A549 (cell line): ENCODE measurements around the gene CDAN1.

Experiments
- CBX2 ChIP-seq: fragments of 200-600 bp; sonication (generic); IDR thresholded peaks from 2 replicates; pipeline ENCODE4 v1.6.1; 2016; ENCODE audit warnings: low read depth, mild to moderate bottlenecking, borderline replicate concordance
- CEBPB ChIP-seq, 2 experiments: fragments of >200 bp in 1 of 2; sonication (Bioruptor Twin) in 1 of 2; formaldehyde crosslinking in 1 of 2; IDR thresholded peaks; 2 replicates each; pipeline ENCODE4 v1.6.1; 2012 to 2016
- CHD2 ChIP-seq: fragments of 150-350 bp; IDR thresholded peaks from 2 replicates; pipeline ENCODE4 v1.6.1; 2014; ENCODE audit warnings: low read length; ENCODE audit not compliant: partially characterized antibody
- E2F6 ChIP-seq: IDR thresholded peaks from 2 replicates; pipeline ENCODE4 v1.6.1; 2012; ENCODE audit warnings: low read depth, borderline replicate concordance
- EP300 ChIP-seq, 2 experiments: fragments of >200 bp; sonication (Bioruptor Twin); formaldehyde crosslinking; IDR thresholded peaks; 2 replicates in 1 of 2; 3 replicates in 1 of 2; pipeline ENCODE4 v1.6.1; 2016 to 2017
- GATA3 ChIP-seq: IDR thresholded peaks from 2 replicates; pipeline ENCODE4 v1.6.1; 2012; ENCODE audit warnings: borderline replicate concordance
- KDM1A ChIP-seq: fragments of 200-600 bp; sonication (generic); IDR thresholded peaks from 2 replicates; pipeline ENCODE4 v1.6.1; 2016; ENCODE audit warnings: low read depth, mild to moderate bottlenecking
- MAX ChIP-seq: IDR thresholded peaks from 2 replicates; pipeline ENCODE4 v1.6.1; 2012
- MYC ChIP-seq: IDR thresholded peaks from 2 replicates; pipeline ENCODE4 v1.6.1; 2012; ENCODE audit warnings: mild to moderate bottlenecking, inconsistent platforms, low read length, improper control_type of control experiment, borderline replicate concordance
- POLR2A ChIP-seq: IDR thresholded peaks from 2 replicates; pipeline ENCODE4 v1.6.1; 2012; ENCODE audit warnings: mild to moderate bottlenecking, low read length
- RFX5 ChIP-seq: fragments of 450-650 bp; IDR thresholded peaks from 2 replicates; pipeline ENCODE4 v1.7.1; 2014; ENCODE audit warnings: antibody characterized with exemption, mild to moderate bottlenecking, moderate library complexity
- ZSCAN20 ChIP-seq: fragments of 250-450 bp; sonication (Bioruptor Pico); IDR thresholded peaks from 2 replicates; pipeline ENCODE4 v1.8.0; 2022; ENCODE audit warnings: mild to moderate bottlenecking, moderate library complexity
- TF ChIP-seq, protein P1 (sequence below): fragments of >200 bp; sonication (Bioruptor Twin); formaldehyde crosslinking; IDR thresholded peaks from 3 replicates; pipeline ENCODE4 v1.5.1; 2016
- TF ChIP-seq, protein P2 (sequence below): fragments of 200-600 bp; sonication (generic); IDR thresholded peaks from 2 replicates; pipeline ENCODE4 v1.6.1; 2016; ENCODE audit warnings: antibody characterized with exemption, mild to moderate bottlenecking, moderate library complexity

- TF ChIP-seq, protein P1, sequence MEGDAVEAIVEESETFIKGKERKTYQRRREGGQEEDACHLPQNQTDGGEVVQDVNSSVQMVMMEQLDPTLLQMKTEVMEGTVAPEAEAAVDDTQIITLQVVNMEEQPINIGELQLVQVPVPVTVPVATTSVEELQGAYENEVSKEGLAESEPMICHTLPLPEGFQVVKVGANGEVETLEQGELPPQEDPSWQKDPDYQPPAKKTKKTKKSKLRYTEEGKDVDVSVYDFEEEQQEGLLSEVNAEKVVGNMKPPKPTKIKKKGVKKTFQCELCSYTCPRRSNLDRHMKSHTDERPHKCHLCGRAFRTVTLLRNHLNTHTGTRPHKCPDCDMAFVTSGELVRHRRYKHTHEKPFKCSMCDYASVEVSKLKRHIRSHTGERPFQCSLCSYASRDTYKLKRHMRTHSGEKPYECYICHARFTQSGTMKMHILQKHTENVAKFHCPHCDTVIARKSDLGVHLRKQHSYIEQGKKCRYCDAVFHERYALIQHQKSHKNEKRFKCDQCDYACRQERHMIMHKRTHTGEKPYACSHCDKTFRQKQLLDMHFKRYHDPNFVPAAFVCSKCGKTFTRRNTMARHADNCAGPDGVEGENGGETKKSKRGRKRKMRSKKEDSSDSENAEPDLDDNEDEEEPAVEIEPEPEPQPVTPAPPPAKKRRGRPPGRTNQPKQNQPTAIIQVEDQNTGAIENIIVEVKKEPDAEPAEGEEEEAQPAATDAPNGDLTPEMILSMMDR: no peak
- TF ChIP-seq GATA3: no peak
- no peak for TF ChIP-seq ZSCAN20 (CRISPR knock-in tag)
- TF ChIP-seq E2F6: no peak
- no peak for TF ChIP-seq POLR2A
- TF ChIP-seq CBX2: no peak
- no peak for TF ChIP-seq KDM1A
- TF ChIP-seq CEBPB (IDR thresholded peaks at IDR 0.05): no peak
- TF ChIP-seq MAX: no peak
- TF ChIP-seq RFX5: no peak
- TF ChIP-seq CHD2: no peak
- TF ChIP-seq EP300 (IDR thresholded peaks at IDR 0.05): no peak
- no peak for TF ChIP-seq MYC
- TF ChIP-seq, protein P2, sequence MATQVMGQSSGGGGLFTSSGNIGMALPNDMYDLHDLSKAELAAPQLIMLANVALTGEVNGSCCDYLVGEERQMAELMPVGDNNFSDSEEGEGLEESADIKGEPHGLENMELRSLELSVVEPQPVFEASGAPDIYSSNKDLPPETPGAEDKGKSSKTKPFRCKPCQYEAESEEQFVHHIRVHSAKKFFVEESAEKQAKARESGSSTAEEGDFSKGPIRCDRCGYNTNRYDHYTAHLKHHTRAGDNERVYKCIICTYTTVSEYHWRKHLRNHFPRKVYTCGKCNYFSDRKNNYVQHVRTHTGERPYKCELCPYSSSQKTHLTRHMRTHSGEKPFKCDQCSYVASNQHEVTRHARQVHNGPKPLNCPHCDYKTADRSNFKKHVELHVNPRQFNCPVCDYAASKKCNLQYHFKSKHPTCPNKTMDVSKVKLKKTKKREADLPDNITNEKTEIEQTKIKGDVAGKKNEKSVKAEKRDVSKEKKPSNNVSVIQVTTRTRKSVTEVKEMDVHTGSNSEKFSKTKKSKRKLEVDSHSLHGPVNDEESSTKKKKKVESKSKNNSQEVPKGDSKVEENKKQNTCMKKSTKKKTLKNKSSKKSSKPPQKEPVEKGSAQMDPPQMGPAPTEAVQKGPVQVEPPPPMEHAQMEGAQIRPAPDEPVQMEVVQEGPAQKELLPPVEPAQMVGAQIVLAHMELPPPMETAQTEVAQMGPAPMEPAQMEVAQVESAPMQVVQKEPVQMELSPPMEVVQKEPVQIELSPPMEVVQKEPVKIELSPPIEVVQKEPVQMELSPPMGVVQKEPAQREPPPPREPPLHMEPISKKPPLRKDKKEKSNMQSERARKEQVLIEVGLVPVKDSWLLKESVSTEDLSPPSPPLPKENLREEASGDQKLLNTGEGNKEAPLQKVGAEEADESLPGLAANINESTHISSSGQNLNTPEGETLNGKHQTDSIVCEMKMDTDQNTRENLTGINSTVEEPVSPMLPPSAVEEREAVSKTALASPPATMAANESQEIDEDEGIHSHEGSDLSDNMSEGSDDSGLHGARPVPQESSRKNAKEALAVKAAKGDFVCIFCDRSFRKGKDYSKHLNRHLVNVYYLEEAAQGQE: no peak
These were observed 26.3 kb downstream of the CDAN1 start for GRCh38 chr15:42710662-42711061.
